HepG2 (cell line): ENCODE data around the gene GARS1. TPM values are rescaled to one million over a fixed set of nuclear protein-coding genes. Genes with fewer than 3 reads are reported as not detected.

Experiments used
- DNMT3B ChIP-seq: conservative IDR thresholded peaks from 2 replicates; pipeline ENCODE4 v1.6.1; 2016; ENCODE audit warnings: missing biosample characterization, control low read depth
- EED ChIP-seq: sonication (generic); formaldehyde crosslinking; IDR thresholded peaks from 2 replicates; pipeline ENCODE4 v1.5.0; 2020; ENCODE audit warnings: mild to moderate bottlenecking, missing genetic modification reagents
- ESRRA ChIP-seq: sonication (generic); formaldehyde crosslinking; IDR thresholded peaks from 2 replicates; pipeline ENCODE4 v1.5.1; 2020; ENCODE audit warnings: mild to moderate bottlenecking, low read depth, missing genetic modification reagents
- HHEX ChIP-seq: IDR thresholded peaks from 2 replicates; pipeline ENCODE4 v1.6.1; 2016; ENCODE audit warnings: control low read depth
- KAT2B ChIP-seq: fragments of 150-350 bp; IDR thresholded peaks from 2 replicates; pipeline ENCODE4 v1.6.1; 2014; ENCODE audit warnings: low read depth, low read length, borderline replicate concordance
- MBNL3 ChIP-seq: fragments of 250-450 bp; sonication (Bioruptor Pico); conservative IDR thresholded peaks from 2 replicates; pipeline ENCODE4 v1.8.0; 2022; ENCODE audit warnings: mild to moderate bottlenecking, inconsistent platforms
- PAWR ChIP-seq: sonication (generic); formaldehyde crosslinking; IDR thresholded peaks from 2 replicates; pipeline ENCODE4 v1.4.0; 2020; ENCODE audit warnings: missing genetic modification reagents, mild to moderate bottlenecking, borderline replicate concordance
- SMAD1 ChIP-seq: sonication (generic); formaldehyde crosslinking; IDR thresholded peaks from 2 replicates; pipeline ENCODE4 v1.4.0; 2020; ENCODE audit warnings: missing genetic modification reagents, low read depth, mild to moderate bottlenecking, borderline replicate concordance
- SP4 ChIP-seq: sonication (generic); formaldehyde crosslinking; IDR thresholded peaks from 2 replicates; pipeline ENCODE4 v1.8.1; 2023; ENCODE audit warnings: mild to moderate bottlenecking, missing genetic modification reagents
- ZBTB1 ChIP-seq: sonication (generic); formaldehyde crosslinking; IDR thresholded peaks from 2 replicates; pipeline ENCODE4 v1.4.0; 2020; ENCODE audit warnings: missing genetic modification reagents, borderline replicate concordance
- ZBTB8A ChIP-seq: sonication (generic); formaldehyde crosslinking; IDR thresholded peaks from 2 replicates; pipeline ENCODE4 v1.4.0; 2020; ENCODE audit warnings: mild to moderate bottlenecking, low read depth, missing genetic modification reagents, borderline replicate concordance
- ZC3H4 ChIP-seq: sonication (generic); formaldehyde crosslinking; IDR thresholded peaks from 2 replicates; pipeline ENCODE4 v1.4.0; 2020; ENCODE audit warnings: missing genetic modification reagents, borderline replicate concordance
- ZFP37 ChIP-seq: sonication (generic); formaldehyde crosslinking; IDR thresholded peaks from 2 replicates; pipeline ENCODE4 v1.4.0; 2020; ENCODE audit warnings: missing genetic modification reagents, borderline replicate concordance
- ZNF124 ChIP-seq: sonication (generic); formaldehyde crosslinking; IDR thresholded peaks from 2 replicates; pipeline ENCODE4 v1.4.0; 2020; ENCODE audit warnings: missing genetic modification reagents
- ZNF430 ChIP-seq: sonication (generic); formaldehyde crosslinking; IDR thresholded peaks from 2 replicates; pipeline ENCODE4 v1.9.0; 2021; ENCODE audit warnings: mild to moderate bottlenecking, missing genetic modification reagents
- ZNF510 ChIP-seq: sonication (generic); formaldehyde crosslinking; IDR thresholded peaks from 2 replicates; pipeline ENCODE4 v1.4.0; 2020; ENCODE audit warnings: low read depth, mild to moderate bottlenecking, missing genetic modification reagents
- ZNF562 ChIP-seq: sonication (generic); formaldehyde crosslinking; IDR thresholded peaks from 2 replicates; pipeline ENCODE4 v1.8.0; 2022; ENCODE audit warnings: missing genetic modification reagents, borderline replicate concordance
- ZNF670 ChIP-seq: sonication (generic); formaldehyde crosslinking; IDR thresholded peaks from 2 replicates; pipeline ENCODE4 v1.8.0; 2022; ENCODE audit warnings: mild to moderate bottlenecking, missing genetic modification reagents, borderline replicate concordance
- ZNF713 ChIP-seq: sonication (generic); formaldehyde crosslinking; IDR thresholded peaks from 2 replicates; pipeline ENCODE4 v1.4.0; 2020; ENCODE audit warnings: mild to moderate bottlenecking, missing genetic modification reagents
- ZNF776 ChIP-seq: sonication (generic); formaldehyde crosslinking; IDR thresholded peaks from 2 replicates; pipeline ENCODE4 v1.4.0; 2020; ENCODE audit warnings: mild to moderate bottlenecking, missing genetic modification reagents
- ZSCAN21 ChIP-seq: sonication (generic); formaldehyde crosslinking; IDR thresholded peaks from 2 replicates; pipeline ENCODE4 v1.8.0; 2022; ENCODE audit warnings: mild to moderate bottlenecking, missing genetic modification reagents, moderate library complexity, borderline replicate concordance
- polyA plus RNA-seq, 8 experiments: library from polyadenylated mRNA; depleted of rRNA in 3 of 8; stranded (reverse) in 7 of 8; unstranded in 1 of 8; fragments of >200 nt; fragmentation: Illumina TruSeq in 4 of 8; extraction: Trizol in 4 of 8; gene quantifications; 2 replicates each; pipeline versions ENCODE4 v1.2.1 to v1.2.3, GENCODE V29; 2011 to 2016; ENCODE audit warnings: low read depth in 4 of 8, missing spikeins in 1 of 8, mixed read lengths in 1 of 8; ENCODE audit not compliant: insufficient read depth in 1 of 8
- total RNA-seq, 5 experiments: library from RNA; depleted of rRNA; stranded (reverse); fragments of >200 nt; fragmentation: Illumina TruSeq; extraction: Trizol; gene quantifications; 2 replicates each; pipeline ENCODE4 v1.2.3, GENCODE V29; 2016; ENCODE audit warnings: low read depth in 1 of 5
- TF ChIP-seq, protein P1 (sequence below): sonication (generic); formaldehyde crosslinking; conservative IDR thresholded peaks from 2 replicates; pipeline ENCODE4 v1.8.0; 2022; ENCODE audit warnings: low read depth, missing genetic modification reagents
- TF ChIP-seq, protein P2 (sequence below): sonication (generic); formaldehyde crosslinking; IDR thresholded peaks from 2 replicates; pipeline ENCODE4 v1.5.0; 2020; ENCODE audit warnings: missing genetic modification reagents
- TF ChIP-seq, protein P3 (sequence below): sonication (generic); formaldehyde crosslinking; conservative IDR thresholded peaks from 2 replicates; pipeline ENCODE4 v1.8.0; 2022; ENCODE audit warnings: mild to moderate bottlenecking, moderate library complexity, missing genetic modification reagents

The GARS1 gene
- total and polyA plus RNA-seq, 2 of the 13 experiments (the other 11 are each of a cell fraction or from before 2014, with no cell fraction given), result 140 to 460 TPM

- TF ChIP-seq, protein P1, sequence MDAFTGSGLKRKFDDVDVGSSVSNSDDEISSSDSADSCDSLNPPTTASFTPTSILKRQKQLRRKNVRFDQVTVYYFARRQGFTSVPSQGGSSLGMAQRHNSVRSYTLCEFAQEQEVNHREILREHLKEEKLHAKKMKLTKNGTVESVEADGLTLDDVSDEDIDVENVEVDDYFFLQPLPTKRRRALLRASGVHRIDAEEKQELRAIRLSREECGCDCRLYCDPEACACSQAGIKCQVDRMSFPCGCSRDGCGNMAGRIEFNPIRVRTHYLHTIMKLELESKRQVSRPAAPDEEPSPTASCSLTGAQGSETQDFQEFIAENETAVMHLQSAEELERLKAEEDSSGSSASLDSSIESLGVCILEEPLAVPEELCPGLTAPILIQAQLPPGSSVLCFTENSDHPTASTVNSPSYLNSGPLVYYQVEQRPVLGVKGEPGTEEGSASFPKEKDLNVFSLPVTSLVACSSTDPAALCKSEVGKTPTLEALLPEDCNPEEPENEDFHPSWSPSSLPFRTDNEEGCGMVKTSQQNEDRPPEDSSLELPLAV (CRISPR knock-in tag), result no peak
- TF ChIP-seq SMAD1 (CRISPR knock-in tag) (0 out of 2 replicates have a peak, but pooled peaks have one; percentile 69), EED (CRISPR knock-in tag) (no peak), SP4 (peak; percentile 73; the same call in 1 of the 2 replicates), ESRRA (CRISPR knock-in tag) (no peak), ZFP37 (CRISPR knock-in tag) (peak; percentile 80; the same call in 1 of the 2 replicates), ZC3H4 (CRISPR knock-in tag) (no peak), ZNF510 (no peak), HHEX (CRISPR knock-in tag) (no peak), KAT2B (no peak), ZNF670 (CRISPR knock-in tag) (peak; percentile 87), ZNF776 (CRISPR knock-in tag) (0 out of 2 replicates have a peak, but pooled peaks have one; percentile 70), DNMT3B (CRISPR knock-in tag) (no peak), ZBTB1 (CRISPR knock-in tag) (no peak), ZNF430 (peak; percentile 97), ZNF562 (CRISPR knock-in tag) (no peak), ZBTB8A (CRISPR knock-in tag) (no peak), PAWR (CRISPR knock-in tag) (no peak), ZNF713 (CRISPR knock-in tag) (peak; percentile 98), ZSCAN21 (CRISPR knock-in tag) (peak; percentile 80; the same call in 1 of the 2 replicates), ZNF124 (CRISPR knock-in tag) (peak; percentile 91), MBNL3 (CRISPR knock-in tag) (no peak)
- TF ChIP-seq, protein P2, sequence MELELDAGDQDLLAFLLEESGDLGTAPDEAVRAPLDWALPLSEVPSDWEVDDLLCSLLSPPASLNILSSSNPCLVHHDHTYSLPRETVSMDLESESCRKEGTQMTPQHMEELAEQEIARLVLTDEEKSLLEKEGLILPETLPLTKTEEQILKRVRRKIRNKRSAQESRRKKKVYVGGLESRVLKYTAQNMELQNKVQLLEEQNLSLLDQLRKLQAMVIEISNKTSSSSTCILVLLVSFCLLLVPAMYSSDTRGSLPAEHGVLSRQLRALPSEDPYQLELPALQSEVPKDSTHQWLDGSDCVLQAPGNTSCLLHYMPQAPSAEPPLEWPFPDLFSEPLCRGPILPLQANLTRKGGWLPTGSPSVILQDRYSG (CRISPR knock-in tag), result peak; percentile 42; the same call in 1 of the 2 replicates
- TF ChIP-seq, protein P3, sequence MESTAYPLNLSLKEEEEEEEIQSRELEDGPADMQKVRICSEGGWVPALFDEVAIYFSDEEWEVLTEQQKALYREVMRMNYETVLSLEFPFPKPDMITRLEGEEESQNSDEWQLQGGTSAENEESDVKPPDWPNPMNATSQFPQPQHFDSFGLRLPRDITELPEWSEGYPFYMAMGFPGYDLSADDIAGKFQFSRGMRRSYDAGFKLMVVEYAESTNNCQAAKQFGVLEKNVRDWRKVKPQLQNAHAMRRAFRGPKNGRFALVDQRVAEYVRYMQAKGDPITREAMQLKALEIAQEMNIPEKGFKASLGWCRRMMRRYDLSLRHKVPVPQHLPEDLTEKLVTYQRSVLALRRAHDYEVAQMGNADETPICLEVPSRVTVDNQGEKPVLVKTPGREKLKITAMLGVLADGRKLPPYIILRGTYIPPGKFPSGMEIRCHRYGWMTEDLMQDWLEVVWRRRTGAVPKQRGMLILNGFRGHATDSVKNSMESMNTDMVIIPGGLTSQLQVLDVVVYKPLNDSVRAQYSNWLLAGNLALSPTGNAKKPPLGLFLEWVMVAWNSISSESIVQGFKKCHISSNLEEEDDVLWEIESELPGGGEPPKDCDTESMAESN (CRISPR knock-in tag), result peak; percentile 92
Observed at GRCh38 chr7:30594540-30595435, at the start of gene GARS1 (continued).
